K562 (cell line): ENCODE results near the gene COQ6. TPM values are rescaled to one million over a fixed set of nuclear protein-coding genes. Genes with fewer than 3 reads are reported as not detected.

Experiments used
- ATAC-seq: fragments of 200-7000 bp; cut with Tn5 transposase; 3 replicates; pipeline ENCODE4 v1.9.1; 2020; ENCODE audit warnings: moderate library complexity
- BruUV-seq: library from RNA; stranded (reverse); fragments of 400-500 nt; replicated peaks from 2 replicates; lab custom pipeline; 2021; lab: Mats Ljungman, UMichigan
- CTCF ChIA-PET: fragments of 300-600 bp; formaldehyde crosslinking; extraction: SDS; loops from one replicate; lab custom pipeline; 2021; ENCODE audit warnings: low intra/inter-chr PET ratio; lab: Yijun Ruan, JAX
- POLR2A ChIA-PET: fragments of 300-600, 350-650 bp; sonication (Branson Sonifier 250); formaldehyde crosslinking; extraction: SDS; loops from one replicate; lab custom pipeline; 2021; ENCODE audit warnings: antibody characterized with exemption, inconsistent platforms; lab: Yijun Ruan, JAX
- DNase-seq, 4 experiments: peaks; one replicate each; pipeline versions ENCODE4 v3.0.0 to v3.0.0-alpha.2; 2011 to 2018; ENCODE audit warnings: low spot score in 3 of 4, mixed read lengths in 3 of 4; ENCODE audit errors: extremely low read depth in 1 of 4
- FAIRE-seq: peaks from 2 replicates; lab custom pipeline; 2011; peaks lifted over from hg19 to GRCh38; lab: Jason Lieb, UNC
- H2AFZ ChIP-seq: 2 replicates; pipeline ENCODE4 v1.6.0; 2011; ENCODE audit warnings: low read depth, low read length, control low read depth, inconsistent platforms
- H3K27ac ChIP-seq: fragments of 200-600 bp; 3 replicates; pipeline ENCODE4 v1.8.0; 2011; ENCODE audit warnings: low read depth, mild to moderate bottlenecking, control low read depth, inconsistent platforms, low read length, moderate library complexity, mixed read lengths; ENCODE audit errors: extremely low read depth
- H3K27me3 ChIP-seq, 2 experiments: fragments of 300-600 bp in 1 of 2; 2 replicates in 1 of 2; 3 replicates in 1 of 2; pipeline versions ENCODE4 v1.6.0 to v1.8.0; 2011; ENCODE audit warnings: inconsistent platforms in 2 of 2, low read length in 2 of 2, mild to moderate bottlenecking in 1 of 2, mixed read lengths in 1 of 2, moderate library complexity in 1 of 2; ENCODE audit not compliant: control insufficient read depth in 2 of 2, insufficient read depth in 2 of 2
- H3K36me3 ChIP-seq: fragments of 300-600 bp; 3 replicates; pipeline ENCODE4 v1.8.0; 2011; ENCODE audit warnings: mild to moderate bottlenecking, low read length, inconsistent platforms; ENCODE audit not compliant: control insufficient read depth, insufficient read depth
- H3K4me1 ChIP-seq, 2 experiments: fragments of 200-600 bp in 1 of 2; replicated peaks in 1 of 2; 2 replicates in 1 of 2; 3 replicates in 1 of 2; pipeline versions ENCODE4 v1.5.1 to v1.8.0; 2011; ENCODE audit warnings: inconsistent platforms in 2 of 2, low read length in 2 of 2, mild to moderate bottlenecking in 1 of 2, mixed read lengths in 1 of 2, moderate library complexity in 1 of 2; ENCODE audit not compliant: control insufficient read depth in 2 of 2, insufficient read depth in 2 of 2
- H3K4me2 ChIP-seq: 2 replicates; pipeline ENCODE4 v1.6.1; 2011; ENCODE audit warnings: low read length, control low read depth, inconsistent platforms, mixed read lengths; ENCODE audit not compliant: insufficient read depth
- H3K4me3 ChIP-seq: fragments of 200-600 bp; sonication (generic), shearing (Covaris generic); 2 replicates; pipeline ENCODE4 v1.5.1; 2016; ENCODE audit warnings: control low read depth, inconsistent platforms
- H3K79me2 ChIP-seq: fragments of 200-600 bp; 3 replicates; pipeline ENCODE4 v1.8.0; 2011; ENCODE audit warnings: low read length, inconsistent platforms; ENCODE audit not compliant: control insufficient read depth, insufficient read depth
- H3K9ac ChIP-seq, 2 experiments: 2 replicates each; pipeline versions ENCODE4 v1.6.0 to v1.6.1; 2011; ENCODE audit warnings: low read depth in 2 of 2, low read length in 2 of 2, control low read depth in 1 of 2, inconsistent platforms in 1 of 2, mild to moderate bottlenecking in 1 of 2, mixed read lengths in 1 of 2; ENCODE audit not compliant: insufficient read depth in 1 of 2
- H3K9me1 ChIP-seq: one replicate; pipeline ENCODE4 v1.6.0; 2011; ENCODE audit warnings: inconsistent platforms, mild to moderate bottlenecking, low read length, moderate library complexity; ENCODE audit not compliant: control insufficient read depth, insufficient read depth
- H3K9me3 ChIP-seq: replicated peaks from 2 replicates; pipeline ENCODE4 v1.5.1; 2011; ENCODE audit warnings: low read depth, low read length, inconsistent platforms; ENCODE audit not compliant: control insufficient read depth, insufficient read depth
- H4K20me1 ChIP-seq: replicated peaks from 2 replicates; pipeline ENCODE4 v1.6.1; 2011; ENCODE audit warnings: low read length, inconsistent platforms, mixed read lengths; ENCODE audit not compliant: control insufficient read depth, insufficient read depth
- ATF3 ChIP-seq, 2 experiments: fragments of 450-650 bp in 1 of 2; sonication (generic) in 1 of 2; formaldehyde crosslinking in 1 of 2; IDR thresholded peaks in 1 of 2; conservative IDR thresholded peaks in 1 of 2; 2 replicates each; pipeline versions ENCODE4 v1.6.1 to v1.8.1; 2016 to 2023; ENCODE audit warnings: mild to moderate bottlenecking in 2 of 2, moderate library complexity in 2 of 2, inconsistent platforms in 1 of 2, missing genetic modification reagents in 1 of 2
- CEBPB ChIP-seq: fragments of 450-650 bp; IDR thresholded peaks from 2 replicates; pipeline ENCODE4 v1.6.1; 2016; ENCODE audit warnings: missing genetic modification characterization, missing compliant biosample characterization
- CEBPG ChIP-seq, 3 experiments: fragments of 200-800 bp in 1 of 3; sonication (Bioruptor generic) in 1 of 3; sonication (generic) in 1 of 3; formaldehyde crosslinking in 1 of 3; IDR thresholded peaks in 2 of 3; conservative IDR thresholded peaks in 1 of 3; 2 replicates each; pipeline versions ENCODE4 v1.6.1 to v1.8.0; 2016 to 2022; ENCODE audit warnings: missing compliant biosample characterization in 2 of 3, missing genetic modification characterization in 2 of 3, mild to moderate bottlenecking in 1 of 3, missing genetic modification reagents in 1 of 3
- CTBP1 ChIP-seq: fragments of 450-650 bp; IDR thresholded peaks from 2 replicates; pipeline ENCODE4 v1.6.1; 2016; ENCODE audit warnings: borderline replicate concordance
- ETV6 ChIP-seq, 3 experiments: fragments of 150-350 bp in 1 of 3; sonication (generic) in 1 of 3; formaldehyde crosslinking in 1 of 3; IDR thresholded peaks; 2 replicates each; pipeline versions ENCODE4 v1.6.1 to v1.8.0; 2014 to 2022; ENCODE audit warnings: borderline replicate concordance in 2 of 3, low read depth in 2 of 3, antibody characterized with exemption in 1 of 3, low read length in 1 of 3, mild to moderate bottlenecking in 1 of 3, missing genetic modification reagents in 1 of 3
- HMGN3 ChIP-seq: IDR thresholded peaks from 2 replicates; pipeline ENCODE4 v1.6.1; 2011; ENCODE audit warnings: borderline replicate concordance, low read depth, mild to moderate bottlenecking, mixed read lengths, low read length; ENCODE audit not compliant: insufficient read length; ENCODE audit errors: extremely low read depth
- IRF9 ChIP-seq: fragments of 450-650 bp; IDR thresholded peaks from 2 replicates; pipeline ENCODE4 v1.6.1; 2016; ENCODE audit warnings: missing biosample characterization, missing genetic modification characterization
- MCM5 ChIP-seq: fragments of 450-650 bp; IDR thresholded peaks from 2 replicates; pipeline ENCODE4 v1.6.1; 2016; ENCODE audit warnings: low read depth
- SAFB2 ChIP-seq: fragments of 200-400 bp; formaldehyde crosslinking; IDR thresholded peaks from 2 replicates; pipeline ENCODE4 v1.6.1; 2018; ENCODE audit warnings: borderline replicate concordance, low read length, low read depth, moderate library complexity; ENCODE audit not compliant: severe bottlenecking
- TFAP4 ChIP-seq: sonication (generic); formaldehyde crosslinking; IDR thresholded peaks from 2 replicates; pipeline ENCODE4 v1.8.0; 2022; ENCODE audit warnings: missing genetic modification reagents, mild to moderate bottlenecking, moderate library complexity, borderline replicate concordance
- TRIM24 ChIP-seq, 2 experiments: fragments of 450-650 bp; IDR thresholded peaks; 2 replicates each; pipeline ENCODE4 v1.6.1; 2016
- ZBTB1 ChIP-seq: sonication (generic); formaldehyde crosslinking; IDR thresholded peaks from 2 replicates; pipeline ENCODE4 v1.8.1; 2023; ENCODE audit warnings: missing genetic modification reagents, low read depth, mild to moderate bottlenecking, borderline replicate concordance
- WGBS: fragments of 100-300 bp; shearing (Covaris generic); methylation state at CpG from one replicate; pipeline ENCODE4 v1.1.6; 2016; ENCODE audit warnings: low coverage, mixed read lengths; ENCODE audit not compliant: insufficient coverage; ENCODE audit errors: missing lambda C conversion rate; 5-methylcytosine and 5-hydroxymethylcytosine counted together
- in situ Hi-C: fragments of 300-500 bp; cut with MboI; formaldehyde crosslinking; loops from 4 replicates; pipeline ENCODE4 v1.15.0; 2018; ENCODE audit warnings: inconsistent platforms, mixed read lengths
- intact Hi-C: fragments of 100-400 bp; cut with micrococcal nuclease; formaldehyde crosslinking; loops from 2 replicates; pipeline ENCODE4 v1.14.2; 2022
- polyA plus RNA-seq, 8 experiments: library from polyadenylated mRNA; depleted of rRNA in 4 of 8; stranded (reverse) in 5 of 8; unstranded in 3 of 8; fragments of >200 nt; fragmentation: Nextera tagmentation in 2 of 8; fragmentation: Illumina TruSeq in 1 of 8; extraction: Ambion mirVana in 2 of 8; extraction: Trizol in 1 of 8; gene quantifications; 2 replicates each; pipeline versions ENCODE4 v1.2.1 to v1.2.3, GENCODE V29; 2011 to 2014; ENCODE audit warnings: inconsistent platforms in 1 of 8, missing spikeins in 1 of 8
- total RNA-seq, 7 experiments: library from RNA; depleted of rRNA in 6 of 7; stranded (reverse); fragments of >200 nt in 6 of 7; fragmentation: Illumina TruSeq in 2 of 7; extraction: Trizol in 2 of 7; gene quantifications; 2 replicates each; pipeline versions ENCODE4 v1.2.1 to v1.2.3, GENCODE V29; 2011 to 2021; ENCODE audit warnings: low replicate concordance in 1 of 7

Gene COQ6
- total and polyA plus RNA-seq, 9 of the 15 experiments (the other 6 are each of a cell fraction or from before 2014, with no cell fraction given): 4.3 to 29.0 (median 11.7) TPM

- Histone ChIP-seq H3K9me3 (no peaks in the 10 kb centered on the region), H3K36me3 (no peaks in the 10 kb centered on the region), H3K79me2 (no peaks in the 10 kb centered on the region), H3K27ac (no peak overlapping the region), H3K4me2 (no peak overlapping the region), H3K27me3 (no peaks in the 10 kb centered on the region), H3K4me3 (no peak overlapping the region), H2AFZ (no peak overlapping the region), H3K9me1 (no peaks in the 10 kb centered on the region), H3K9ac (no peak overlapping the region), H4K20me1 (no peaks in the 10 kb centered on the region), H3K4me1 (peaks cover 0 to 10% of the 10 kb centered on the region in 2 experiments; a peak in 3 of 5 replicates)
- WGBS: 28% methylated on average over 3 of the region's 4 CpGs
- CTCF ChIA-PET: no interaction called here
- DNase-seq (no peak), FAIRE-seq (no peak), ATAC-seq (no peak)
- no TSS peak for BruUV-seq
- POLR2A ChIA-PET: interaction anchor here (0.7 to 1.1 kb wide), 2 partner anchors 90 to 930 kb away, joined by 3 read pairs; no protein-coding TSS in a partner anchor
- intact Hi-C loops: loop anchor here (10.0 kb wide), 1 partner anchor 108 kb away; no protein-coding TSS in a partner anchor
- in situ Hi-C loops: no loop called here
- TF ChIP-seq TFAP4 (CRISPR knock-in tag): no peak
- TF ChIP-seq HMGN3: no peak
- peak; percentile 24 to 32; a peak in 1 of 4 replicates for TF ChIP-seq TRIM24 (IDR thresholded peaks at IDR 0.05)
- peak; percentile 99 for TF ChIP-seq CEBPB (tag)
- no peak for TF ChIP-seq ZBTB1
- peak; percentile 32; the same call in 1 of the 2 replicates for TF ChIP-seq ATF3 (IDR thresholded peaks at IDR 0.05)
- TF ChIP-seq ATF3 (CRISPR knock-in tag; conservative IDR thresholded peaks at IDR 0.05): no peak
- TF ChIP-seq ETV6 (IDR thresholded peaks at IDR 0.05; ENCODE audit: borderline replicate concordance in 1 of 2, low read depth in 2 of 2, low read length in 1 of 2): no peak
- no peak for TF ChIP-seq ETV6 (CRISPR knock-in tag; IDR thresholded peaks at IDR 0.05; ENCODE audit: borderline replicate concordance)
- TF ChIP-seq CTBP1: 0 out of 2 replicates have a peak, but pooled peaks have one; percentile 30
- TF ChIP-seq SAFB2: no peak
- peak; percentile 88 for TF ChIP-seq IRF9 (tag)
- TF ChIP-seq MCM5: no peak
- TF ChIP-seq CEBPG (CRISPR knock-in tag; IDR thresholded peaks at IDR 0.05): peak; percentile 91
- peak; percentile 94 to 99 for TF ChIP-seq CEBPG (tag; conservative IDR thresholded peaks at IDR 0.05 in 1 of 2, IDR thresholded peaks at IDR 0.05 in 1 of 2)
Observed at GRCh38 chr14:73943083-73943482, 7.0 kb upstream of the COQ6 start.
